Gastroesophageal sphincter (tissue), 3 donors: Measurements from ENCODE around the gene PRAMEF9.
"Not testable (repeated sequence)": the region's sequence is repeated elsewhere in the genome, so short reads cannot be mapped to it uniquely, and the experiment has no call there.

Source experiments
- CTCF ChIP-seq, 4 experiments: fragments of 200-600 bp in 2 of 4; fragments of 450-650 bp in 2 of 4; sonication (generic) in 1 of 4; IDR thresholded peaks; one replicate each; pipeline ENCODE4 v1.5.1; 2017 to 2019; ENCODE audit warnings: antibody characterized with exemption in 4 of 4, mild to moderate bottlenecking in 2 of 4, moderate library complexity in 2 of 4
- EP300 ChIP-seq: sonication (generic); formaldehyde crosslinking; IDR thresholded peaks from one replicate; pipeline ENCODE4 v1.6.1; 2017; ENCODE audit warnings: antibody characterized with exemption, mild to moderate bottlenecking
- POLR2A ChIP-seq, 2 donors: fragments of 450-650 bp; IDR thresholded peaks; one replicate each; pipeline ENCODE4 v1.6.1; 2017; ENCODE audit warnings: antibody characterized with exemption in 2 of 2, mild to moderate bottlenecking in 2 of 2, moderate library complexity in 1 of 2
- POLR2AphosphoS5 ChIP-seq: sonication (generic); formaldehyde crosslinking; IDR thresholded peaks from one replicate; pipeline ENCODE4 v1.6.1; 2017; ENCODE audit warnings: antibody characterized with exemption

- TF ChIP-seq POLR2A (IDR thresholded peaks at IDR 0.05); CTCF (IDR thresholded peaks at IDR 0.05); POLR2AphosphoS5; EP300: not testable (repeated sequence)
Observed at GRCh38 chr1:13227271-13228055, 55.8 kb downstream of the PRAMEF9 start.
